Measurements from ENCODE around the gene TBC1D9B.
A peak's percentile ranks its signal among the peaks of the same experiment; 100 is the strongest.
"Not testable (repeated sequence)": the region's sequence is repeated elsewhere in the genome, so short reads cannot be mapped to it uniquely, and the experiment has no call there.

Gene TBC1D9B

GRCh38 chr5:179871533-179871932, 36.2 kb downstream of the TBC1D9B start:
- DNase-seq (ENCODE audit: extremely low spot score, insufficient read length, low read depth); FAIRE-seq: not testable (repeated sequence)

- no peak for FAIRE-seq
- no peak for DNase-seq (ENCODE audit: extremely low spot score, insufficient read length, low read depth)
Measured at GRCh38 chr5:179870952-179871351, 36.7 kb downstream of the TBC1D9B start.

GRCh38 chr5:179870403-179870903, 37.2 kb downstream of the TBC1D9B start:
- DNase-seq (ENCODE audit: extremely low spot score, insufficient read length, low read depth) (no peak), FAIRE-seq (no peak)

- FAIRE-seq (no peak), DNase-seq (ENCODE audit: extremely low spot score, insufficient read length, low read depth) (no peak)
Measured at GRCh38 chr5:179869641-179870402, 37.9 kb downstream of the TBC1D9B start.

GRCh38 chr5:179869101-179869500, 38.6 kb downstream of the TBC1D9B start:
- FAIRE-seq, result no peak
- DNase-seq (ENCODE audit: extremely low spot score, insufficient read length, low read depth), result no peak

- FAIRE-seq (no peak), DNase-seq (ENCODE audit: extremely low spot score, insufficient read length, low read depth) (no peak)
Measured at GRCh38 chr5:179868541-179868940, 39.2 kb downstream of the TBC1D9B start.

GRCh38 chr5:179867476-179867875, 40.2 kb downstream of the TBC1D9B start:
- FAIRE-seq (no peak), DNase-seq (ENCODE audit: extremely low spot score, insufficient read length, low read depth) (no peak)

GRCh38 chr5:179867079-179867465, 40.6 kb downstream of the TBC1D9B start:
- DNase-seq (ENCODE audit: extremely low spot score, insufficient read length, low read depth) (no peak), FAIRE-seq (no peak)

GRCh38 chr5:179866241-179867078, 41.2 kb downstream of the TBC1D9B start:
- DNase-seq (ENCODE audit: extremely low spot score, insufficient read length, low read depth) (no peak), FAIRE-seq (no peak)

GRCh38 chr5:179865491-179866240, 42.0 kb downstream of the TBC1D9B start:
- FAIRE-seq, result no peak
- no peak for DNase-seq (ENCODE audit: extremely low spot score, insufficient read length, low read depth)

- DNase-seq (ENCODE audit: extremely low spot score, insufficient read length, low read depth), result no peak
- FAIRE-seq, result no peak
Measured at GRCh38 chr5:179864686-179865085, 43.0 kb downstream of the TBC1D9B start.

- DNase-seq (ENCODE audit: extremely low spot score, insufficient read length, low read depth) (no peak), FAIRE-seq (no peak)
Measured at GRCh38 chr5:179863449-179864085, 44.1 kb downstream of the TBC1D9B start.

- no peak for FAIRE-seq
Measured at GRCh38 chr5:179862891-179863290, 44.8 kb downstream of the TBC1D9B start.

GRCh38 chr5:179862296-179862695, 45.4 kb downstream of the TBC1D9B start:
- DNase-seq (ENCODE audit: extremely low spot score, insufficient read length, low read depth), result no peak
- FAIRE-seq, result no peak

More at GRCh38 chr5:179862891-179863290, 44.8 kb downstream of the TBC1D9B start:
- DNase-seq (ENCODE audit: extremely low spot score, insufficient read length, low read depth), result no peak

- FAIRE-seq (no peak), DNase-seq (ENCODE audit: extremely low spot score, insufficient read length, low read depth) (no peak)
Measured at GRCh38 chr5:179860301-179860700, 47.4 kb downstream of the TBC1D9B start.

- peak; percentile 93 for FAIRE-seq
- peak; percentile 90 for DNase-seq (ENCODE audit: extremely low spot score, insufficient read length, low read depth)
Measured at GRCh38 chr5:179858586-179859427, 48.9 kb downstream of the TBC1D9B start, which contains the start of gene MRNIP. Gene MRNIP, minus strand, starts transcription at chr5:179858817. Its CDS starts 21 bp downstream, at chr5:179858796.

- no peak for DNase-seq (ENCODE audit: extremely low spot score, insufficient read length, low read depth)
- no peak for FAIRE-seq
Measured at GRCh38 chr5:179858241-179858585, 49.5 kb downstream of the TBC1D9B start.

- DNase-seq (ENCODE audit: extremely low spot score, insufficient read length, low read depth) (no peak), FAIRE-seq (no peak)
Measured at GRCh38 chr5:179854356-179854755, 53.3 kb downstream of the TBC1D9B start.

- no peak for DNase-seq (ENCODE audit: extremely low spot score, insufficient read length, low read depth)
Measured at GRCh38 chr5:179852993-179853547, 54.6 kb downstream of the TBC1D9B start.

More at GRCh38 chr5:179852993-179853547, 54.6 kb downstream of the TBC1D9B start:
- FAIRE-seq, result peak; percentile 86

Measured in GM18507 (cell line).